Right lung (tissue), 5 donors: Measurements from ENCODE around the gene HSPBP1. TPM values are rescaled to one million over a fixed set of nuclear protein-coding genes. Genes with fewer than 3 reads are reported as not detected.

Experiments
- DNase-seq, 2 donors: peaks; one replicate each; pipeline ENCODE4 v3.0.0-alpha.2; 2013
- polyA plus RNA-seq, 5 donors: library from polyadenylated mRNA; unstranded; fragments of 120-200 nt; gene quantifications; one replicate each; pipeline versions ENCODE4 v1.2.1 to v1.2.3, GENCODE V29; 2013; ENCODE audit warnings: inconsistent platforms in 1 of 5, low replicate concordance in 1 of 5; ENCODE audit not compliant: insufficient read length in 5 of 5, insufficient read depth in 1 of 5

Gene HSPBP1
- polyA plus RNA-seq, 5 donors = 20.9 to 50.7 (median 28.5) TPM

DNA sequence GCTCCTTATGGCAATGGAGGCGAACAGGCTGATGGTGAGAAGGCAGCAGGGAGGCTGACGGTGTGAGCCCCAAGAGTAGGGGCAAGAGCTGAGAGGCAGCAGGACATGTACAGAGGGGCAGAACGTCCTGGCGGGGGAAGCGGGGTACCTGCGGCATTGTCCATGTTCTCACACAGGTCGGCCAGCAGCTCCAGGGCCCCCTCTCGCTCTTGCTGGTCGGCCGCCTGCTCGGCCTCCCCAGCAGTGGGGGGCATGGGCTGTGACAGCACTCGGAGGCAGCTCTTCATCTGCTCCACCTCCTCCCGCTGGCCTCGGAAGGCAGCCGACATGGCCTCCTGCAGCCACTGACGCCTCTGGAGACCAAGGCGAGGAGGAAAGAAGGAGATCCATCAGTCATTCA lies 2.4 kb downstream of the HSPBP1 start:
- DNase-seq = no peak

DNA sequence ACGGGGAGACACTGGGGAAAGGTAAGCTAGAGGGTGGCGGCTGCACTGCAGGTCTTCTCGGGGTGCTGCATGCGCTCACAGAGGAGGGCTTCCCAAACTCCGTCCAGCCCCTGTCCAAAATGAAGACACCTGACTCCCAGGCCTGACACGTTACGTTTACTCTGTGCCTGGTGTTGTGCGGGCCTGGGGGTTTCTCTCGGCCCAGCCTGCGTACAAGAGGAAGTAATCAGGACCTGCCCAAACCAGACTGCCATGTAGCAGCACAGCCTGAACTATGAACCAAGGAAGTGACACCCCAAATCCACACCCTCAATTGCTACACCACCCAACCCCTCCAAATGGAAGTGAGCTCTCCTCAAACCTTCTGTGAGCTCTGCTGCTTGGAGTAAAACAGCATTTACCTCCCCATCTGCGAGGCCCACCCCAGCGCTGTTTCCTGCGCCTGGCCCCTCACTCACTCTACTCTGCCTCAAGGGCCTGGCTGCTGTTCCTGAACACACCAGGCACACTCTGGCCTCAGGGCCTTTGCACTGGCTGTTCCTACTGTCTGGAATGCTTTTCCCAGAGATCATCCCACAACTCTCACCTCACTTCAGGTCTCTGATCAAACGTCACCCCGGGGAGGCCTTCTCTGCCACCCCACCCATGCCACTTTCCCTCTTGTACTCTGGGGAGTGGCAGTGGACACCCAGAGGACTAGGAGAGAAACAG lies 3.0 kb downstream of the HSPBP1 start:
- DNase-seq = no peak

DNA sequence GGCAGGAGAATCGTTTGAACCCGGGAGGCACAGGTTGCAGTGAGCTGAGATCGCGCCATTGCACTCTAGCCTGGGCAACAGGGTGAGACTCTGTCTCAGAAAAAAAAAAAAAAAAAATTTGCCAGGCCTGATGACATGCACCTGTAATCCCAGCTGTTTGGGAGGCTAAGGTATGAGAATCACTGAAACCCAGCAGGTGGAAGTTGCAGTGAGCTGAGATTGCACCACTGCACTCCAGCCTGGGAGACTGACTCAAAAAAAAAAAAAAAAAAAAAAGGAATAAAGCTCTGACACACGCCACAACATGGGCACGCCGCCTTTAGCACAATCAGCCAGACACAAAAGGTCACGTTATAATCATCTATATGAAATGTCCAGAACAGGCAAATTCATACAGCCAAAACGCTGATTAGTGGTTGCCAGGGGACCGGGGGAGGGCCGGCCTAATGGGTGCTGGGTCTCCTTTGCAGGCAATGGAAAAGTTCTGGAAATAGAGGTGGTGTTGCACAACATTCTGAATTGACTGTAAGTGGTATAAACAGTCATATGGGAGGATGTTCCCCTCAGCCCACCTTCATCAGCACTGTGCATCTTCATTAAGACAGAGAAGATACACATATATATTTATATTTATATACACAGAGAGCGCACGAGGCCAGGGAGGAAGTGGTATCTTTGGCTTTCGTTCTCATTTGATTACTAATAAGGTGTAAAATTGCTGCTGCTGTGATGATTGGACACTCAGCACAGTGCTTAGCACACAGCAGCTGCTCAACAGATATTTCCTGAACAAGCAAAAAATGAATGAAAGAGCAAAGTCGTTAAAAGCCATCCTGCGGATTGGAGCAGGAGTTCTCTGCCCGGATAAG lies 3.8 kb downstream of the HSPBP1 start:
- no peak for DNase-seq

DNA sequence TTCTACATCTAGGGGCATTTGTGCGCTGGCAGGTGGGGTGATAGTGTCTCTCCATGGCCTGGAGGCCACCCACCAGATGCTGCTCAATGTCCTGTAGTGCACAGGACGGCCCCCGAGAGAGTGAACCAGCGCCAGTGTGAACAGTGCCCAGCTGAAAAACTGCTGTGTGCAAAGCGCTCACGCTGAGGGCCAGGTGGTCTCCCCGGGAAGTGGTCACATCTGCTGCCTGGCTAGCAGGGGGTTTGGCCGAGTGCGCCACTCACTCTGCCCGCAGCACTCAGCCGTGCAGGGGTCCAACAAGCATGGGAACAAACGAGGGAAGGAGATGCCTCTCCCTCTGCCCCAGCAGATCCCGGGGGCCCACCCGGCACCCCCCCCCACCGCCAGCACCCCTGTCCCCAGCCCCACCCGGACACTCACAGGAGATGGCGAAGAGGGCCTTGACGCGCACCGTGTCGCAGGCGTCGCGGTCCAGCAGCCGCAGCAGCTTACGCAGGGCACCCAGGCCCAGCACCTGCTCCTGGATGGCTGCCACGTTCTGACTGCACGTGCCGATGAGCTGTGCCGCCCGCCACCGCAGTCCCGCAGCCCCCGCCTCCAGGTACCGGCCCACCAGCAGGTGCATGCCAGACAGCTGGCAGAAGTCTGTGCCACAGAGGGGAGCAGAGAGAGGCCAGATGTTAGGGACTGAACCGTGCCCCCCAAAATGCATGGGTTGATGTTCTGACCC lies 5.8 kb downstream of the HSPBP1 start:
- DNase-seq = no peak

DNA sequence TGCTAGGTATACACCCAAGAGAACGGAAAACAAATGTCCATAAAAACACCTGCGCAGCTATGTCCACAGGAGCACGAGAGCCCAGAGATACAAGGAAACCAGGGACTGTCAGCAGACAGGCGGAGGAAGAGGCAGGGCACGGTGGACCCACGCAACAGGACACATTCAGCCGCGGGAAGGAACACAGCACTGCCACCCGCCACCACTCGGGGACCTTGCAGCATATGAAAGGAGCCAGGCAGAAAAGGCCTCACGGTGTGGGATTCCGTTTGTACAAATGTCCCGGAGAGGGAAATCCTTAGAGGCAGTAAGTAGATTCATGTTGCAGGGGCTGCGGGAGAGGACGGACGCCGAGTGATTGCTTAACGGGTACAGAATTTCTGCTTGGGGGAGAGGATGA lies 7.8 kb downstream of the HSPBP1 start:
- DNase-seq = no peak

DNA sequence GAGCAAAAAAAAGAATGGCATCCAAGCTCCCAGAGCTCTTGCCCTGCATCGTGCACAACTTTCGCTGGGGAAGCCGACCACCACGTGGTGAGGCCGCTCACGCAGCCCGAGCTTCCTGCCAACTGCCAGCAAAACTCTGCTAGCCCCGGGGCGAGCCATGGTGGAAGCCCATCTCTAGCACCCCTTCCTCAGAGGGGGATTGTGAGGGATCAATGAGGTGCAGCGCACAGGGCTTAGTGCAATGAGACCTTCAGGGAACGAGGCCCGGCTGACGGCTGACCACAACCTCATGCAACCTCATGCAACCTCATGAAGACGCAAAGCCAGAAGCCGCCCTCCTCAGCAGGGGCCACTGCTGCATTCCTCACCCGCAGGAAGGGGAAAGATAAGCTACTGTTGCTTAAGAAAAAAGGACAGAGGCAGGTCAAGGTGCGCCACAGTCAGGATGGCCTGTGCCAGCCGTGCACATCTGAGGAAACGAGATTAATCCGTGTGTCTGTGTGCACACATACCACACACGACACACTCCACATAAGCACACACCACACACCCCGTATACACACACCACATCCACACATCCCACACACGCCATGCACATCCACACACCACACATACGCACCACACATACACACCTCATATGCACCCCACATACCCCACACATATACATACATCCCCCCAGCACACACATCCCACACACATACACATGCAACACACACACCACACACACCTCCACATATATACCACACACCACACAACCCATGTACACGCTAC lies 9.6 kb downstream of the HSPBP1 start:
- no peak for DNase-seq

DNA sequence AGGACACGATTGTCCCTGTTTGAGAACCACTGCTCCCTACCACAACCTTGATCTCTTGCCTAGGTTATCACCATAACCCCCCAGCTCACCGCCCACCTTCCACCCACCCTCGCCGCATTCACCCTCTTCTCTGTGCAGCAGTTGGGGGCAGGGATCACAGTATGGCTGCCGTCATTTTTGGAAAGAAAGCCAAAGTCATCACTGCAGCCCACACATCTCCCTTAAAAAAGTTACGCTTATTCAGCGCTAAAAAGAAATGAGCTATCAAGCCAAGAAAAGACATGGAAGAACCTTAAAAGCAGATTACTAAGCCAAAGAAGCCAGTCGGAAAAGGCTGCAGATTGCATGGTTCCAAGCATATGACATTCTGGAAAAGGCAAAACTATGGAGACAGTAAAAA lies 10.6 kb downstream of the HSPBP1 start:
- no peak for DNase-seq

DNA sequence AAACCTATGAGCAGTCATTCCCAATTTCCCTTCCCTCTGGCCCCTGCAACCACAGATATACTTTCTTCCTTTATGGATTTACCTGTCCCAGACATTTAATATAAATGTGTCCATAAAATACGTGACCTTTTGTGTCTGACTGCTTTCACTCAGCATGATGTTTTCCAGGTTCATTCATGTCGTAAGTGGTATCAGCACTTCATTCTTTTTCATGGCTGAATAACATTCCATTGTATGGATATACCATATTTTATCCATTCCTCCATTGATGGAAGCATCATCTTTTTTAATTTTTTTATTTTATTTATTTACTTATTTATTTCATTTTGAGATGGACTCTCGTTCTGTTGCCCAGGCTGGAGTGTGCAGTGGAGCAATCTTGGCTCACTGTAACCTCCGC lies 13.1 kb downstream of the HSPBP1 start:
- DNase-seq = no peak

DNA sequence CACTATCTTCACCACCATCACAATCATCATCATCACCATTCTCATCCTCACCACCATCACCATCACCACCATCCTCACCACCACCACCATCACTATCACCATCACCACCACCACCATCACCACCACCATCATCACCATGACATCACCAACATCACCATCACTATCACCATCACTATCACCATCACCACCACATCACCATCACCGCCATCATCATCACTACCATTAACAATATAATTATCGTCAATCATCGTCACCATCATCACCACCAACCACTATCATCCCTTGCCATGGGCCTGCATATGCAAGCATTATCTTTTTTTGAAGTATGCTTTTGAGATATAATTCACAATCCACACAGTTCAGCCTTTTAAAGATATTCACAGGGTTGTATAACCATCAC lies 13.5 kb downstream of the HSPBP1 start:
- no peak for DNase-seq

DNA sequence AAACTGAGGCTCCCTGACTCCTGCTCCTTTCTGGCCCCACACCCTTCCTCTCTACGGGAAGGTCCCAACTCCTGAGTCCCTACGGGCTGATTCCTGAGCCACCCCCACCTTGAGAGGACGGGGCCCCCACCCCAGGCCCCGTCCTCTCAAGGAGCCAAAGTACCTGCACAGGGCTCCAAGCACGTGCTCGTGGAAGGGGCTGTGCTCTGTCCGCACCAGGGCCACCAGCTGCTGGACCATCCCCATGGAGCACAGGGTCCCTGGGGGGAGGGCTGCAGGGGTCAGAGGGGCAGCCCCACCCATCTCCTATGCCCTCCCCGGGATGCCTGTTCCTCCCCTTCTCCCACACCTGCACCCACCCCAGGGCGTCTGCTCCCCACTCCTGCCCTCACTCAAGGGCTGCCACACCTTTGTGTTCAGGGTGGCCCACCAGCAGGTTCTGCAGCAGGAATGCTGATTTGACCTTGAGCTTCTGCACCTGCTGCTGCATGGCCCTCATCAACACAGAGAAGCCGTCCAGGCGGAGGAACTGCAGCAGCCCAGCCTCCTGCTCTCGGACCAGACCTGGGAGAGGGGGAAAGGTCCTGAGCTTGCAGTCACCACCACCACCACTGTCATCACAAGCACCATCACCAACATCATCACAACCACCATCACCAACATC lies 14.1 kb downstream of the HSPBP1 start:
- DNase-seq = no peak

DNA sequence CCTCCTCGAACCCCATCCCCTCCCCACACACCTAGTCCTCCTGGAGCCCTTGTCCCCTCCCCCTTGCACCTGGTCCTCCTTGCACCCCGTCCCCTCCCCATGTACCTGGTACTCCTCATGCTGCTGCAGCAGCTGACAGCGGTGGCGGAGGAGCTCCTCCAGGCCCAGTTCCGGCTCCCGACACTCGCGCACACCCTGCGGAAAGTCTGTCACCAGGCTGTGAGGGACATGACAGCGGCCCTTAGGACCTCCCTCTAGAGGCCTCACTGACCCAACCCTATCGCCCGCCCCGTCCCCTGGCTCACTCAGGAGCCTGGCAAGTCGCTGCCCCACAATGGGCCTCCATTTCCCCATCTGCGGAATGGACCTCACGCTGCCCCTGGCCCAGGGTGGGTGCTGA lies 14.7 kb downstream of the HSPBP1 start:
- no peak for DNase-seq

DNA sequence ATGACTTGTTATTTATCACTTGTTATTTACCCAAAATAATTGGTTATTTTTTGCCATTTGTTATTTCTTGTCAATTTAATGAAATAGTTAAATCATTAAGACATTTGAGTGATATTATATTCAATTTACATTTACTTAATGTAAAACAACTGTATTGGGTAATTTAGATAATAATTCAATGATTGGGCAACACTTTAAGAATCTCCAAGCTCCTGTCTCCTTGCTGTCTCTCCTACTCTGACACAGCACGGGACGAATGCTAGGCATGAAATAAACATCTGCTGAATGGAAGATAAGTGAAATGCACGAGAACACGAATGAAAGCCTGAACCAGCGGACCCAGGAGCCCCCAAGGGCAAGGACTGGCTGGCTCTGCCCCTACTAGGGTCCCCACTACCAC lies 15.4 kb downstream of the HSPBP1 start:
- no peak for DNase-seq

DNA sequence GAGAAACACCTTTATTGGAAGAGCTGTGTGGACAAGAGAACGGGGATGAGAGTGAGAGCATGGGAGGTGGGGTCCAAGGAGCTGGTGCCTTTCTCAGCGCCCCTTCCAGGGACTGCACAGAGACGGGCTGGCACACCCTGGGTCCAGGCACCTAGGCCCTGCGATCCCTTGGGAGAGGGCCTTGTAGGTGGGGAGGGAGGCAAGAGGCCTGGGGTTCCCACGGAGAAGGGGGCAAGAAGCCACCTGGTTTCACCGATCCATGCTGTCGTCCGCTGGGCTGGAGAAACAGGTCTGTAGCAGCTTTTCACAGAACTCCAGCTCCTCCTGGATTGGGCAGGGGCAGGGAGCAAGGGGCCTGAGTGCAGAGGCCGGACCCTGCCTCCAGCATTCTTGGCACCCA lies 17.6 kb downstream of the HSPBP1 start:
- no peak for DNase-seq

DNA sequence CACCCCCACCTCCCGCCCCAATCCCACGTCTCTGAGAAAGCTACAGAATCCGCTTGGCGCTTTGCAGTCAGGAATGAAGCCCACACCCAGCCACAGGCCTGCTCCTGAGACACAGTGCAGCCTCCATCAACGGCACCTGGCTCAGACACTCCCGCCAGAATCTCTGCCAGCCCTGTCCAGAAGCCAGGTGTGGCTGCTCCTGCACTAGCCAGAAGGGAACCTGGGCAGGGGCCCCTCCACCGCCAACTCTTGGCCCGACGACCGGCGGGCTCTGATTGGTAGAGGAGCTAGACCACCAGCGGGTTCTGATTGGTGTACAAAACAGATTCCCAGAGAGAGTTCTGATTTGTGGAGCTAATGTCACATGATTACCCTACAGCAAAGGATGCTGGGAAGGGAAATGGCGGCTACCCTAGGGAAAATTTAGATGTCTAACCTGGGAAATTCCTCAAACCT lies 18.2 kb downstream of the HSPBP1 start:
- no peak for DNase-seq

DNA sequence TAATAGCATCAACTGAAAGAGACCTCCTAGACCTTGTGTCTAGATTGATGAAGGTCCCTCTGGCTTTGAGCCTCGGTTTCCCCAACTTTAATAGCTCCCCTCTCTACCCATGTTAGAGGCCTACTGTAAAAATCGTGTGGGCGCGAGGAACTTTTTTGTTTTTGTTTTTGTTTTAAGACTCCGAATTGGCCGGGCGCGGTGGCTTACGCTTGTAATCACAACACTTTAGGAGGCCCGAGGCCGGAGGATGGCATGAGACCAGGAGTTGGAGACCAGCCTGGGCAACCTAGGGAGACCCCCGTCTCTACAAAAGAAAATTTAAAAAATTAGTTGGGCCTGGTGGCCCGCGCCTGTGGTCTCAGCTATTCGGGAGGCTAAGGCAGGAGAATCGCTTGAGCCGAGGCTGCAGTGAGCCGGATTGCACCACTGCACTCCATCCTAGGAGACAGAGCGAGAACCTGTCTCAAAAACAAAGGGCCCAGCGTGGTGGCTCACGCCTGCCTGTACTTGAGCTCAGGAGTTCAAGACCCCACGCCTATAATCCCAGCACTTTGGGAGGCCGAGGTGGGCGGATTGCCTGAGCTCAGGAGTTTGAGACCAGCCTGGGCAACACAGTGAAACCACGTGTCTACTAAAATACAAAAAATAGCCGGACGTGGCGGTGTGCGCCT lies 20.2 kb downstream of the HSPBP1 start:
- DNase-seq = no peak

DNA sequence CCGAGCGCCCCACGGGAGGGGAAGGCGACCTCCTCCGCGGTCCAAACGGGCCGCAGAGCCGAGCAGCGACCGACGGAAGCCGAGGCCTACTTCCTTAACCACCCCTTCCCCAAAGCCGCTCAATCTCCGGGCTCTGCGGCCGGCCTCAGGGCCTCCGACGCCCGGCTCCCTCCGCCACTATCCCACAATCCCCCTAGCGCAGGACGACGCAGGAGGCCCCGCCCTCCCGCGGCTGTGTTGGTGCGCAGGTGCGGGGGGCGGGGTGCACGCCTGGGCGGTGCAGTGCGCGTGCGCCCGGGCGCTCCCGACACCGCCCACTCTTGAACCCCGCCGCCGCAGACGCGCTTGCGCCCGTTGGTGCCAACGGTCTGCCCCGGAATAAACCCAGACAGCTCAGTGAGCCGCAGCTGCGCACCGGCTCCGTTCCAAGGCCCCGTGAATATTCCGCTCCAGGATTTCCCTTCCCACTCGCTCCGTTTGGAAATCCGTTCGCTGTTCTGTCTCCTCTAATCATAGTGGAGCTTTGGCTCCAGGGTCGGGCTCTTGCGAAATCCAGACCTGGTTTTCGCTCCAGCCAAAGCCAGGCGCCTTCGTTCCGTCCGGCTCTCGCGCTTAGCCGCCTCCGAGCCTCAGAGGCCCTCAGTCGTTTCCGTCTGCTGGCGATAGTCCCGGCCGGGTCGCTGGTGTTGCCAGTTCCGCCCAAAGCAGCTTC lies 20.9 kb downstream of the HSPBP1 start, which contains the start of gene PPP6R1:
PPP6R1 (minus strand) TSS at position 190 of the 712 bp plus-strand sequence. CDS start 11,914 bp downstream, outside the sequence.
- peak; percentile 100 for DNase-seq

DNA sequence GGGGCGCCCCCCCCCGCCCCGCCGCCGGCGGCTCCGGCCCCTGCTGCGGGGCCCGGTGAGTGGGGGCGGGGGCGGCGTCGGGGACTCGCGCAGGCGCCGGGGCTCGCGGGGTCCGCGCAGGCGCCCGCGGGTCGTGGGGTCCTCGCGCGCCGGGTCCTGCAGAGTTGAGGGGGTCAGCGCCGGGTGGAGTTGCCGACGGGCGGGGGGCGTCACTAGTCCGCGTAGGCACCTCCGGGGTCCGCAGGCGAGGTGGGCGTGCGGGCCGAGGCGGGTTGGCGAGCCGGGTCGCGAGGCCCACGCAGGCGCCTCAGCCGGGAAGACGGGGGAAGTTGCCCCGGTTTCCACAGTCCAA lies 21.5 kb downstream of the HSPBP1 start:
- no peak for DNase-seq

DNA sequence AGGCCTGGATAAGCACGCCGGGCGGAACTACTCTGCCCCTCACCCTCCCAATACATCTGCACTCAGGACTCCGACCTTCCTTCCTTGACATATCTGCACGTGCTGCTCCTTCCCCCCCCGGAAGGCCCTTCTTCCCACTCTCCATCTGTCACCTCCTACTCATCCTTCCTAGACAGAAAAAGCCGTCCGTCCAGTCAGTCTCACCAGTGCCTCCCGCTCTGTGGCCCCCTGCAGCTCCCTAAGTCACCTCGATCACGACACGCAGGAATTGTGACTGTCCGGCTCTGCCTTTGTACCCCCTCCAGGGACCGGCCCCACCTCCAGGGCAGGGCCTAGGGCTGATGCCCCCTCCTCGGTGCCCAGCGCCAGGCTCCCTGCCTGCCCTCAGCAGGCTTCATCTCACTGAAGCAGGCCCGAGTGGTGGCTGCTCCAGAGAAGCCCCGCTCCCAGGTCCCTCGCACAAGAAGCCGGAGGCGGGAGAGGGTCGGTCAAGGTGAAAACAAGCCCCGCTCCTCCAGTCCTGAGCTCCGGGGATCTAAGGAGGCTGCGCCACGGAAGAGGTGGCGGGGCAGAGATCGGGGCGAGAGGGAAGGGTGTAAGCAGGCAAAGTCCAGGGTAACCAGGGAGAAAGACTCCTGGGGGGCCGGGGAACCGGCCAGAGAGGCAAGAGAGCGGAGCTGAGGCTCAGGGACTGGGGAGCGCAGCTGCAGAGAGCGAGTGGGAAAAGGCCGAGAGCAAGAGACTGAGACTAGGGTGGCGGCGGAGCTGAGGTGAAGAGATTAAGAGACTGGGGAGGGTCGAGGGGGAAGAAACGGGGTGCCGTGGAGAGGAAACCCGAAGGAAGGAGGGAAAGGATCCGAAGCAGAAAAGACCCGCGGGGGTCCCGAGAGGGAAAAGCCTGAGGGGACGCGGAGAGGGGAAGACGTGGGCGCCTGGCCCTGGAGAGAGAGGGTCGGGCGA lies 22.2 kb downstream of the HSPBP1 start:
- no peak for DNase-seq
